CD8-positive, alpha-beta memory T cell (primary cell): ENCODE results near the gene ERAP2. TPM values are rescaled to one million over a fixed set of nuclear protein-coding genes. Genes with fewer than 3 reads are reported as not detected.

Experiments used
- polyA plus RNA-seq: library from polyadenylated mRNA; unstranded; fragments of 300-500 nt; fragmentation: Illumina TruSeq; gene quantifications from one replicate; pipeline ENCODE4 v1.2.3, GENCODE V29; 2021
- total RNA-seq, 2 experiments: library from RNA; stranded (reverse); gene quantifications; one replicate each; pipeline ENCODE4 v1.2.3, GENCODE V29; 2021

Gene ERAP2
- total and polyA plus RNA-seq, 3 experiments from 2014 or later: 37.0 to 128 (median 41.4) TPM

Other genes with a start within 250 kb of the ERAP2 start
- 100 to 1,000 TPM; 127 to 134 TPM for gene CAST, start 214.1 kb upstream of the ERAP2 start, total RNA-seq
- gene CAST, start 214.1 kb upstream of the ERAP2 start, polyA plus RNA-seq: 94.6 TPM
- 100 to 1,000 TPM in 1 of 2 experiments, 10 to 100 TPM in 1; 95.2 to 108 TPM for gene ERAP1, start 68.6 kb upstream of the ERAP2 start, total RNA-seq
- gene ERAP1, start 68.6 kb upstream of the ERAP2 start, polyA plus RNA-seq: 63.2 TPM
- gene LNPEP, start 59.6 kb downstream of the ERAP2 start, total RNA-seq: 10 to 100 TPM; 37.6 to 40.5 TPM
- gene LNPEP, start 59.6 kb downstream of the ERAP2 start, polyA plus RNA-seq: 40.1 TPM